Hepatocyte (in vitro differentiated cells): ENCODE measurements around the gene EIF3B. TPM values are rescaled to one million over a fixed set of nuclear protein-coding genes. Genes with fewer than 3 reads are reported as not detected.

Experiments used
- DNase-seq: peaks from one replicate; pipeline ENCODE4 v3.0.0-alpha.2; 2016; ENCODE audit warnings: low spot score
- H2AFZ ChIP-seq: fragments of 200-600 bp; sonication (generic); 2 replicates; pipeline ENCODE4 v1.6.0; 2016; ENCODE audit warnings: antibody characterized with exemption, mild to moderate bottlenecking
- H3K27ac ChIP-seq: fragments of 200-600 bp; sonication (generic); 2 replicates; pipeline ENCODE4 v1.5.1; 2016; ENCODE audit warnings: mild to moderate bottlenecking
- H3K27me3 ChIP-seq: fragments of 200-600 bp; sonication (generic); 2 replicates; pipeline ENCODE4 v1.6.1; 2016
- H3K36me3 ChIP-seq: fragments of 200-600 bp; sonication (generic); replicated peaks from 2 replicates; pipeline ENCODE4 v1.5.1; 2016; ENCODE audit warnings: low read depth; ENCODE audit not compliant: insufficient read depth
- H3K4me1 ChIP-seq: fragments of 200-600 bp; sonication (generic); 2 replicates; pipeline ENCODE4 v1.5.1; 2016; ENCODE audit warnings: mild to moderate bottlenecking, moderate library complexity; ENCODE audit not compliant: insufficient read depth
- H3K4me2 ChIP-seq: fragments of 200-600 bp; sonication (generic); 2 replicates; pipeline ENCODE4 v1.6.0; 2016
- H3K4me3 ChIP-seq: fragments of 200-600 bp; sonication (generic); 2 replicates; pipeline ENCODE4 v1.5.1; 2016; ENCODE audit warnings: mild to moderate bottlenecking
- H3K79me2 ChIP-seq: fragments of 200-600 bp; sonication (generic); 2 replicates; pipeline ENCODE4 v1.6.0; 2017; ENCODE audit warnings: mild to moderate bottlenecking
- H3K9me2 ChIP-seq: fragments of 200-600 bp; sonication (generic); replicated peaks from 2 replicates; pipeline ENCODE4 v1.6.0; 2017; ENCODE audit warnings: mild to moderate bottlenecking; ENCODE audit not compliant: insufficient read depth
- H3K9me3 ChIP-seq: fragments of 200-600 bp; sonication (generic); 2 replicates; pipeline ENCODE4 v1.5.1; 2016; ENCODE audit warnings: low read depth, mild to moderate bottlenecking
- H4K20me1 ChIP-seq: fragments of 200-600 bp; sonication (generic); 2 replicates; pipeline ENCODE4 v1.6.0; 2016; ENCODE audit warnings: mild to moderate bottlenecking; ENCODE audit not compliant: insufficient read depth, poor library complexity, severe bottlenecking
- EZH2 ChIP-seq: fragments of 200-600 bp; sonication (generic); IDR thresholded peaks from 2 replicates; pipeline ENCODE4 v1.6.1; 2016; ENCODE audit warnings: antibody characterized with exemption, mild to moderate bottlenecking, borderline replicate concordance
- EZH2phosphoT487 ChIP-seq: fragments of 200-600 bp; sonication (generic); IDR thresholded peaks from one replicate; pipeline ENCODE4 v1.6.1; 2018; ENCODE audit warnings: antibody characterized with exemption, mild to moderate bottlenecking, low read depth, moderate library complexity; ENCODE audit not compliant: unreplicated experiment, severe bottlenecking
- WGBS: methylation state at CpG from one replicate; pipeline ENCODE4 v1.1.6; 2016; ENCODE audit warnings: low lambda C conversion rate; ENCODE audit errors: missing lambda C conversion rate; 5-methylcytosine and 5-hydroxymethylcytosine counted together
- polyA plus RNA-seq: library from polyadenylated mRNA; unstranded; fragments of >200 nt; fragmentation: Nextera tagmentation; extraction: Ambion mirVana; gene quantifications from 2 replicates; pipeline ENCODE4 v1.2.1, GENCODE V29; 2016
- total RNA-seq: library from RNA; depleted of rRNA; stranded (reverse); fragments of >200 nt; gene quantifications from 2 replicates; pipeline ENCODE4 v1.2.3, GENCODE V29; 2014
- TF ChIP-seq, protein P1 (sequence below): fragments of 200-600 bp; sonication (generic); IDR thresholded peaks from 2 replicates; pipeline ENCODE4 v1.5.1; 2016; ENCODE audit warnings: antibody characterized with exemption, mild to moderate bottlenecking; ENCODE audit not compliant: poor library complexity

Gene EIF3B
- total and polyA plus RNA-seq, 2 experiments from 2014 or later: 122 to 145 TPM

DNA sequence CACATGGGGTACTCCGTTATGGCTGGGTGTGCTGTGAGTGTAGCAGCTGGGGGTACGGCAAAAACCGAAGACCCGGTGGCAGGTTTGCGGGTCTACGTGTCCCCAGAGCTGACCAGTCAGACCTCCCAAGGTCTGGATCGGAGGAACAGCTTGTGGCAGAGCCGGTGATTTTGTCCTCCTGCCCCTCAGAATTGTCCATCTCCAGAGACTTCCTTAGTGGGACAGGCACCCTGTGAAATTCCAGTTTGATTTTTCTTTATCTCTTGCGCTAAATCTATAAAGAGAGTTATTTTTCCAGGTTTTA, 1.0 kb downstream of the EIF3B start:
- H3K9me3 ChIP-seq: no peaks in the 10 kb centered on the region
- no peak overlapping the region for H2AFZ ChIP-seq
- no peak for DNase-seq
- no peaks in the 10 kb centered on the region for H3K27me3 ChIP-seq
- TF ChIP-seq EZH2: no peak
- no peak for TF ChIP-seq EZH2phosphoT487
- TF ChIP-seq, protein P1, sequence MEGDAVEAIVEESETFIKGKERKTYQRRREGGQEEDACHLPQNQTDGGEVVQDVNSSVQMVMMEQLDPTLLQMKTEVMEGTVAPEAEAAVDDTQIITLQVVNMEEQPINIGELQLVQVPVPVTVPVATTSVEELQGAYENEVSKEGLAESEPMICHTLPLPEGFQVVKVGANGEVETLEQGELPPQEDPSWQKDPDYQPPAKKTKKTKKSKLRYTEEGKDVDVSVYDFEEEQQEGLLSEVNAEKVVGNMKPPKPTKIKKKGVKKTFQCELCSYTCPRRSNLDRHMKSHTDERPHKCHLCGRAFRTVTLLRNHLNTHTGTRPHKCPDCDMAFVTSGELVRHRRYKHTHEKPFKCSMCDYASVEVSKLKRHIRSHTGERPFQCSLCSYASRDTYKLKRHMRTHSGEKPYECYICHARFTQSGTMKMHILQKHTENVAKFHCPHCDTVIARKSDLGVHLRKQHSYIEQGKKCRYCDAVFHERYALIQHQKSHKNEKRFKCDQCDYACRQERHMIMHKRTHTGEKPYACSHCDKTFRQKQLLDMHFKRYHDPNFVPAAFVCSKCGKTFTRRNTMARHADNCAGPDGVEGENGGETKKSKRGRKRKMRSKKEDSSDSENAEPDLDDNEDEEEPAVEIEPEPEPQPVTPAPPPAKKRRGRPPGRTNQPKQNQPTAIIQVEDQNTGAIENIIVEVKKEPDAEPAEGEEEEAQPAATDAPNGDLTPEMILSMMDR: no peak
- H3K4me3 ChIP-seq: peak overlapping the region; percentile 98
- no peaks in the 10 kb centered on the region for H3K36me3 ChIP-seq
- H3K9me2 ChIP-seq: no peaks in the 10 kb centered on the region
- H4K20me1 ChIP-seq: peaks cover 51% of the 10 kb centered on the region
- WGBS: 6% methylated on average over 9 of the region's 9 CpGs
- peaks cover 70% of the 10 kb centered on the region for H3K79me2 ChIP-seq
- peaks cover 21% of the 10 kb centered on the region for H3K4me1 ChIP-seq
- H3K27ac ChIP-seq: no peak overlapping the region
- peak overlapping the region; percentile 94 for H3K4me2 ChIP-seq

DNA sequence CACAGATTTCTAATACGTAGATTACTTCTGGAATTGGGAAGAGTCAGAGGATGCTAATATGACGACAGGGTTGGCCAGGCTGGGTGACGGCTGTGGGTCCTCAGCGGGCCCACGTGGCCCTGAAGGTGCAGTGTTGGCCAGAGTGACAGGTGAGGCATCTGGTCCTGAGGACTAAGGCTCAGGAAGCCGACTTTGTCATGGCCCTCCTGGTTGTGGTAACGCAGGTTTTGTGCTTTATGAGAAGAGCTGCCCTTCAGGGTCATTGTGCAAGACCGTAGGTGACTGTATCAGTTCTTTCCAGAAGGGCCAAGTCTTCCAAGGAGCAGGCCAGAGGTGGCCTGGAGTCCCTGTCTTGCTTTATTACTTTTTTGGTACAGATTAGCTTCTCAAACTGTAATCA, 2.5 kb downstream of the EIF3B start:
- WGBS: 87% methylated on average over 8 of the region's 8 CpGs
- Histone ChIP-seq H3K79me2 (peaks cover 85% of the 10 kb centered on the region), H3K9me3 (no peaks in the 10 kb centered on the region), H3K27ac (no peak overlapping the region), H4K20me1 (peaks cover 62% of the 10 kb centered on the region), H3K4me3 (no peak overlapping the region), H3K9me2 (no peaks in the 10 kb centered on the region), H3K4me2 (peak overlapping the region; percentile 94), H3K4me1 (peaks cover 21% of the 10 kb centered on the region), H2AFZ (no peak overlapping the region), H3K27me3 (no peaks in the 10 kb centered on the region), H3K36me3 (no peaks in the 10 kb centered on the region)
- no peak for DNase-seq
- TF ChIP-seq EZH2phosphoT487 (no peak), EZH2 (no peak)
- TF ChIP-seq, protein P1: no peak

DNA sequence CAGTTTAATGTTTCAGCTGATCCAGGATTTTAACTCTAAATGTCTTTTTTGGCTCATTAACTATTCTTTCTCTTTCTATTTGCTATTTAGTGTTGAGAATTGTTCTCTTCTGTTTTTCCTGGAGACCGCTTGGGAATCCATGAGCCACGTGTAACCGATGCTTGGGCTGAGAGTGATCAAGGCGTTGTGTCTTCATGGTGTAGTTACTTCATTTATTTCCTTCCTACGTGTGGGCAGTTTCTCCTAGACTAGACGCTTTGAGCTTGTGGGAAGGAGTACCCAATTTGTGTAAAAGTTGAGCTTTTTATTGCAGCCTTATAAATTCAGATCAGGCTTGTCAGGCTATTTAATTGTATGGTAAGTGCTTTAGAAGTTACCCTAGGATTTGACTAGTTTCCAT, 2.9 kb downstream of the EIF3B start:
- Histone ChIP-seq H3K79me2 (peaks cover 86% of the 10 kb centered on the region), H3K4me2 (peak overlapping the region; percentile 94), H2AFZ (no peak overlapping the region), H3K9me2 (no peaks in the 10 kb centered on the region), H3K9me3 (no peaks in the 10 kb centered on the region), H3K27ac (no peak overlapping the region), H3K4me3 (no peak overlapping the region), H3K27me3 (no peaks in the 10 kb centered on the region), H3K36me3 (no peaks in the 10 kb centered on the region), H4K20me1 (peaks cover 62% of the 10 kb centered on the region), H3K4me1 (peaks cover 21% of the 10 kb centered on the region)
- TF ChIP-seq EZH2phosphoT487 (no peak), EZH2 (no peak)
- TF ChIP-seq, protein P1: no peak
- no peak for DNase-seq
- WGBS: 86% methylated on average over 6 of the region's 6 CpGs
